Activated CD4-positive, alpha-beta T cell treated with anti-CD3 and anti-CD28 coated beads, Interleukin-2, amount 10 ng/mL, durations not matched to agents 24 days and 14 days (primary cell): ENCODE data around the gene AGT. TPM values are rescaled to one million over a fixed set of nuclear protein-coding genes. Genes with fewer than 3 reads are reported as not detected.

Source experiments
- DNase-seq: peaks from one replicate; pipeline ENCODE4 v3.0.0; 2022
- H3K27ac Mint-ChIP-seq: one replicate; pipeline ENCODE4 v1.8.0; 2022; ENCODE audit warnings: mild to moderate bottlenecking, mixed read lengths
- H3K27me3 Mint-ChIP-seq: one replicate; pipeline ENCODE4 v1.8.0; 2022; ENCODE audit warnings: mixed read lengths
- H3K36me3 Mint-ChIP-seq: one replicate; pipeline ENCODE4 v1.8.0; 2022; ENCODE audit warnings: low read depth, mild to moderate bottlenecking, mixed read lengths
- H3K4me1 Mint-ChIP-seq: one replicate; pipeline ENCODE4 v1.8.0; 2021; ENCODE audit warnings: mixed read lengths
- H3K4me3 Mint-ChIP-seq: one replicate; pipeline ENCODE4 v1.8.0; 2022; ENCODE audit warnings: mild to moderate bottlenecking, moderate library complexity, mixed read lengths
- H3K9me3 Mint-ChIP-seq: one replicate; pipeline ENCODE4 v1.8.0; 2021; ENCODE audit warnings: mixed read lengths
- intact Hi-C: fragments of 100-400 bp; cut with micrococcal nuclease; formaldehyde crosslinking; loops from one replicate; pipeline ENCODE4 v1.15.1; 2023
- total RNA-seq: library from RNA; stranded (reverse); gene quantifications from 2 replicates; pipeline ENCODE4 v1.2.3, GENCODE V29; 2022

Gene AGT
- total RNA-seq, 1 donor from 2014 or later: not detected

DNA sequence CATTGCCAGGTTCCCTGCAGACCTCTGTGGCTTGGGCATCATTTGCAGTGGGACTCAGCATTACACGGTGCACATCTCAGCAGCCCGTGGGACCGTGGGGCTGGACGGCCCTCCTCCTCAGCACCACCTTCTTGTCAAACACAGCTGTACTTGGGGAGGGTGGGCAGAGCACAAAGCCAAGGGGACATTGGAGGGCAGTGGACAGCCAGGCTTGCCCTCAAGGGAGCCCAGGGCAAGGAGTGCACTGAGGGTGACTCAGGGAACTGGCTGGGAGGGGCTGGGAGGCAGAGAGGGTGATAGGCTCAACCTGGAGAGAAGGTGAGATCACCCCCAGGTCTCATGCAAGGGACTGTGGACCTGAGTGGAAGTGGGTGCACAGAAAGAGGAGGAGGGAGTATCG is 36.7 kb upstream of the AGT start:
- Mint-ChIP-seq H3K36me3 (no peaks in the 10 kb centered on the region), H3K4me3 (no peak overlapping the region), H3K27ac (no peak overlapping the region), H3K27me3 (no peaks in the 10 kb centered on the region), H3K9me3 (no peaks in the 10 kb centered on the region), H3K4me1 (peaks cover 4% of the 10 kb centered on the region)
- intact Hi-C loops: loop anchor here (10.0 kb wide), 2 partner anchors 114 to 304 kb away; partner anchors contain the start of gene C1orf198
- DNase-seq: no peak

DNA sequence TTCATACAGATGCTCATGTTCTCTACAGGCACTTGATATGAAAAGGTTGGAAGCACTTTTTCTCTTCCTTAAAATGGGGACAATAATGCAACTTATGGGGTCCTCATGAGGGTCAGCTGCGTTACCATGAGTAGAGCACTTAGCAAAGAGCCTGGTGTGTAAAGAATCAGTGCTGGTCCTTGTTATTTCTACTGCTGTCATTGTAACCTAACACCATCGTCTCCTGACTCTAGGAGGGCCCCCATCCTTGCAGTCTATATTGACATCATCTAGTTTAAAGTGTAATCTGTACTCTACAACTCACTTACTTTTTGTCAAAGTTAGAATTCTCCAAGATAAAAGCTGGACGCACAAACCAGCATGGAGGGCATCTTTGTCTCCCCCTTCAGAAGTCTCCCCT is 35.7 kb upstream of the AGT start:
- no peaks in the 10 kb centered on the region for H3K27me3 Mint-ChIP-seq

DNA sequence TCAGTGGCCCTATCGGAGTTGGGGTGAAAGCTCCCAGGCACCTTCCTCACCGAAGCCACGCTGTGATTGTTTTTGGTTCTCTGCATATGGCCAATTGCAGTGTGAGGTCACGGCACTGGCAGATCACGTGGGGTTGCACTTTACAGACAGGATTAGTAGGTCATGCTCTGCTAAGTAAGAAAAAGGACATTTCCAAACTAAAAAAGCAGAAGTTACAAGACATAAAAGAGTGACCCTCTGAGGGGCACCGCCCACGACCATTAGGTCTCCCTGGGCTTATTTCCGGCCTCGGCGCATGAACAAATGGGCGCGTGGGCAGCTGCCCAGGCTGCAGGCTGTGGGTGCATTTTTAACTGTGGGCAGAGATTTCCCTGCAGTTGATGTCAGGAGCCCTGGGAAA is 35.2 kb upstream of the AGT start:
- no peak overlapping the region for H3K27ac Mint-ChIP-seq

More for the DNA sequence above, 35.7 kb upstream of the AGT start:
- Mint-ChIP-seq H3K27ac (no peak overlapping the region), H3K9me3 (no peaks in the 10 kb centered on the region), H3K4me1 (peaks cover 4% of the 10 kb centered on the region), H3K4me3 (no peak overlapping the region), H3K36me3 (no peaks in the 10 kb centered on the region)
- intact Hi-C loops: loop anchor here (10.0 kb wide), 2 partner anchors 115 to 305 kb away; partner anchors contain the start of gene C1orf198
- DNase-seq: no peak

DNA sequence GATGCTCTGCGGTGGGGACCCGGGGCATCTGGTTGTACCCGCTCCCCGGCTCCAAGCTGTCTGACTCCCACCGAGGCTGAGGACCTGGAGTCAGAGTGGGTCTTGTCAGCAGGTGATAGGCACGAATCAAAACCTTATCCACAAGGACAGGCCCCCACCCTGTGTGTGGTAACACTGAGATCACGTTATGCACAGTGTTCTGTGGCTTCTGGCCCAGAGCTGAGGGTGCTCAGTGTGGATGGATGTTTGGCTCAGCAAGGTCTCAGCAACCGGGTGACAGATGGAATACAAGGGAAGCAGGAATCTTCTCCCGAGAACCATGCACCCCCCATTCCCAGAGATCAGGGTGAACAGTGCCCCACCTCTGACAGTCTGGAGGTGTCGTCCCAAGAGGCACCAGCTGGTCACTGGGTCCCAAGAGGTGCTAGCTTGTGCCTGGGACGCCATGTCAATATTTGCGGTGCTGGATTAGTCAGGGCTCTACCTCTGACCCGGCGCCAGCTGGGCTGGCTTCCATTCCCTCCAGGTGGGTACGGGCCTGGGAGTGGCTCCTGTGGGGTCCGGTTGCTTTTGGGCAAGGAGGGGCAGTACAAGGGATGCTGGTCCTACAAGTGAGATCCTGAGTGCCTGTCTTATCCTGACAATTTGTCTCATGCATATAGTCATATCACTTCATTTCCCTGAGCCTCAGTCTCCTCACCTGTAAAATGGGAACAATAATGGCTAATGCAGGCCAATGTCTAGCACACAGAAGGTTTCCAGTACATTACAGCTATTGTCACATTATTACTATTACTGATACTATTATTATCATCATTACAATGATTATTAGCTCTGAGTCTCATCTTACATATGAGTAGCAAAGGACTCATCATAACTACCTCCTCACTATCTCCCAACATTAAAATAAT is 34.2 kb upstream of the AGT start:
- H3K27ac Mint-ChIP-seq: no peak overlapping the region
- H3K4me3 Mint-ChIP-seq: no peak overlapping the region
- H3K4me1 Mint-ChIP-seq: no peaks in the 10 kb centered on the region
- no peaks in the 10 kb centered on the region for H3K9me3 Mint-ChIP-seq
- DNase-seq: no peak
- no peaks in the 10 kb centered on the region for H3K36me3 Mint-ChIP-seq
- no peaks in the 10 kb centered on the region for H3K27me3 Mint-ChIP-seq
- intact Hi-C loops: no loop called here

More for the DNA sequence above, 35.2 kb upstream of the AGT start:
- no peak for DNase-seq
- peaks cover 4% of the 10 kb centered on the region for H3K4me1 Mint-ChIP-seq
- intact Hi-C loops: no loop called here
- H3K4me3 Mint-ChIP-seq: no peak overlapping the region
- H3K36me3 Mint-ChIP-seq: no peaks in the 10 kb centered on the region
- H3K9me3 Mint-ChIP-seq: no peaks in the 10 kb centered on the region
- H3K27me3 Mint-ChIP-seq: no peaks in the 10 kb centered on the region

DNA sequence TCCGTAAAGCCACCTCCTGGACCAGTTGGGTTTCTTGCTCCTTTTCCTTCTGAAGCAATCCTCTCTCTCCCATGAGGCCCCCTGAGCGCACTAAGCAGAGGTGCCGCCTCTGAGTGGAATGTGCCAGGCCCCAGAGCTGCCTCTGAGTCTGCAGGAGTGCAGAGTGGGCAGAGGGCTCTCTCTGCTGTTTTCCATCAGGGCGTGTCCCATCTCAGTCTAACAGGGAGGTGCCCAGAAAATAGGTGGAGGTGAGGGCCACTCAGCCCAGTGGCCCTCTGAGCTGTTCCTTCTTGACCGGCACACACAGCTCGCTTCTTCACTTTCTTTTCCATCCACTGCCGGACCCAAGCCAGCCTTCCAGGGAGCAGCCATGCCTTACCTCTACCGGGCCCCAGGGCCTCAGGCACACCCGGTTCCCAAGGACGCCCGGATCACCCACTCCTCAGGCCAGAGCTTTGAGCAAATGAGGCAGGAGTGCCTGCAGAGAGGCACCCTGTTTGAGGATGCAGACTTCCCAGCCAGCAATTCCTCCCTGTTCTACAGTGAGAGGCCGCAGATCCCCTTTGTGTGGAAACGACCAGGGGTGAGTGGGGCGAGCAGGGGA is 33.3 kb upstream of the AGT start, which contains the start of gene CAPN9:
Gene CAPN9 (plus strand): TSS at position 262 of the 604 bp plus-strand sequence. CDS start 109 bp downstream, at position 371.
- Mint-ChIP-seq H3K4me3 (no peak within 1 kb of the TSS), H3K27ac (no peak within 1 kb of the TSS), H3K4me1 (no peaks in the 10 kb centered on the region), H3K36me3 (no peaks in the 10 kb centered on the region), H3K9me3 (no peaks in the 10 kb centered on the region), H3K27me3 (no peaks in the 10 kb centered on the region)
- no peak for DNase-seq
- intact Hi-C loops: no loop called here

DNA sequence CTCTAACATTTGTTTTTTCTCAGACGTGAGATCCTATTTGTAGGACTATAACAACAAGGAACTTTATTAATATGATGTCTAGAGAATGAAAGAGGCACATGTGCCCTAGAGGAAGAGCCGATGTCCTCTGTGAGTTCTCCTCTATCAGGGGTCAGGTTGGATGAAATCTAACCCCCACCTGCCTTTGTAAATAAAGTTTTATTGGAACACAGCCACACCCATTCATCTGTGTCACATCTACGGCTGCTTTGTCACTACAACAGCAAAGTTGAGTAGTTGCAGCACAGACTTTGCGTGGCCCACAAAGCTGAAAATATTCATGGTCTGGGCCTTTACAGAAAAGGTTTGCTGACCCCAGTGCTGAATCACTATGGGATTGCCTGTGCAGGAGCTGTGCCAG is 32.7 kb upstream of the AGT start:
- Mint-ChIP-seq H3K4me1 (no peaks in the 10 kb centered on the region), H3K36me3 (no peaks in the 10 kb centered on the region), H3K27me3 (no peaks in the 10 kb centered on the region), H3K9me3 (no peaks in the 10 kb centered on the region), H3K27ac (no peak overlapping the region), H3K4me3 (no peak overlapping the region)
- intact Hi-C loops: no loop called here
- no peak for DNase-seq

DNA sequence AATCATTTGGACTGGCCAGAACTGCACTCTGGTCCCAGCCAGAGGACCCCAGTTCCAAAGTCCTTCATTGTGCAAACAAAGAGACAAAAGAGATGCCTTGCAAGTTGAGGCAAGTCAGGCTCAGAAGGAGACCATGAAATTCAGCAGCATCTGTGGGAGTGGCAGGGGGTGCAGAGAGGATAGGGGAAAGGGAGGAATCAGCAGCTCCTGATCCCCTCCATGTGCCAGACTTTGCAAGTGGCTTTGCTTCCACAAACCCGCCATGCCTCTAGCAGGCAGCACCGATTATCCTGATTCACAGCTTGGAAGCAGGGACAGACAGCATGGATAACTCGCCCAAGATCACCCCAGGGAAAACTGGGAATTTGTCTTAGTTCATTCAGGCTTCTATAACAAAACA is 31.1 kb upstream of the AGT start:
- intact Hi-C loops: no loop called here

DNA sequence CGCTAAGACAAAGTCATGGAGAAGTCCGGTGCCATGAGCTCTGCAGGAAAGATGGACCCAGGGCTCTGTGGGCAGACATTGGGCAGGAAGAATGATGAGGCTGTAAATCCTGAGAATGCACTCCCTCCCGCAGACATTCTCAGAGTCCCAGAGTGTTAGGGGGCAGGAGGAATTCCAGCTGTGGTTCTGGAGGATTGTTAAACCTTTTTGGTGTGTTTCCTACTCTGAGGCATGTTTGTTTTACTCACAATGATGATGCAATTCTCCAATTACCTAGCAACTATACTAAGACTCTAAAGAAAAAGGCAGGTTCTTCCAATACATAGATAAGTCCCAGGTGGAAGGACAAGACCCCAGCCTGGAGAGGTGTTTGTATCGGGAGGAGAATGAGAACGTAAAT is 30.5 kb upstream of the AGT start:
- Mint-ChIP-seq H3K27me3 (no peaks in the 10 kb centered on the region), H3K4me3 (no peak overlapping the region), H3K4me1 (no peaks in the 10 kb centered on the region), H3K36me3 (no peaks in the 10 kb centered on the region), H3K9me3 (no peaks in the 10 kb centered on the region), H3K27ac (no peak overlapping the region)
- DNase-seq: no peak
- intact Hi-C loops: no loop called here

More for the DNA sequence above, 31.1 kb upstream of the AGT start:
- Mint-ChIP-seq H3K36me3 (no peaks in the 10 kb centered on the region), H3K27me3 (no peaks in the 10 kb centered on the region), H3K4me1 (no peaks in the 10 kb centered on the region), H3K27ac (no peak overlapping the region), H3K4me3 (no peak overlapping the region), H3K9me3 (no peaks in the 10 kb centered on the region)
- DNase-seq: no peak

DNA sequence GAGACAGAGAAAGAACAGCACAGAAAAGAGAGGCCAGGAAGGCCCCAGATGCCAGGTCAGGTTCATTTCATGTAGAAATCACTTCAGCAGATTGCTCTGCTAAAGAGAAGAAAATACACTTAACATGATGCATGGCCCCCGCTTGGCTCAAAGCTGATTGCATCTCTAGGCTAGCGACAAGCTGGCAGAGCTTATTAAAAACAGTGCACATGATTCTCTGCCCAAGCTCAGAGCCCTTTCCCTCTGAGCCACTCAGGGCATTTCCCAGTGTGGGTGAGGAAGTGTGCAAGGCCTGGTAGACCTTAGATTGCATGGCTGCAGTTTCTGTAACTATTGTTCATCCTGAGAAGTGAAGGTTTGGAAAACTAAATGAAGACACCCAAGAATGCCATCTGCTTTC is 30.0 kb upstream of the AGT start:
- Mint-ChIP-seq H3K36me3 (no peaks in the 10 kb centered on the region), H3K4me3 (no peak overlapping the region)
- intact Hi-C loops: no loop called here

DNA sequence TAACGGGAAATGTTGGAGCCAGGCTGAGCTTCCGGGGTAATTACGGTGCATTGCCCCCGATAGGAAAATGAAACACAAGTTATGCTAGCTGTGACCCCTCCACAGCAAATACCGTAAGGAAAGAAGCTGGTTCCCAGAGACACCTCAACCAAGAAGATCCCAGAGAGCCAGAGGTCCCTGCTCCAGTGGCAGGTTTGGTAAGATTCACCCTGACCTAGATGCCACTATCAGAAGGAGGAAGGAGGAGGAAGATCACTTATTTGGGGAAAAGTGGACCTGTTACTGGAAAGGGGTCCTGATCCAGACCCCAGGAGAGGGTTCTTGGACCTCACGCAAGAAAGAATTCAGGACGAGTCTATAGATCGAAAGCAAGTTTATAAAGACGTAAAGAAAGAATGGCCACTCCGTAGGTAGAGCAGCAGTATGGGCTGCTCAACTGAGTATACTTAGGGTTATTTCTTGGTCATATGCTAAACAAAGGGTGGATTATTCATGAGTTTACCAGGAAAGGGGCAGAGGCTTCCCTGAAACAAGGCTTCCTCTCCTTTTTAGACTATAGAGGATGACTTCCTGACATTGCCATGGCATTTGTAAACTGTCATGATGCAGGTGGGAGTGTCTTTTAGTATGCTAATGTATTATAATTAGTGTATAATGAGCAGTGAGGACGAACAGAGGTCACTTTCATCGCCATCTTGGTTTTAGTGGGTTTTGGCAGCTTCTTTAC is 25.8 kb upstream of the AGT start:
- Mint-ChIP-seq H3K27ac (no peak overlapping the region), H3K27me3 (no peaks in the 10 kb centered on the region), H3K36me3 (no peaks in the 10 kb centered on the region), H3K9me3 (no peaks in the 10 kb centered on the region), H3K4me3 (no peak overlapping the region), H3K4me1 (no peaks in the 10 kb centered on the region)
- no peak for DNase-seq
- intact Hi-C loops: no loop called here

More for the DNA sequence above, 30.0 kb upstream of the AGT start:
- Mint-ChIP-seq H3K27ac (no peak overlapping the region), H3K4me1 (no peaks in the 10 kb centered on the region), H3K27me3 (no peaks in the 10 kb centered on the region), H3K9me3 (no peaks in the 10 kb centered on the region)
- DNase-seq: no peak

DNA sequence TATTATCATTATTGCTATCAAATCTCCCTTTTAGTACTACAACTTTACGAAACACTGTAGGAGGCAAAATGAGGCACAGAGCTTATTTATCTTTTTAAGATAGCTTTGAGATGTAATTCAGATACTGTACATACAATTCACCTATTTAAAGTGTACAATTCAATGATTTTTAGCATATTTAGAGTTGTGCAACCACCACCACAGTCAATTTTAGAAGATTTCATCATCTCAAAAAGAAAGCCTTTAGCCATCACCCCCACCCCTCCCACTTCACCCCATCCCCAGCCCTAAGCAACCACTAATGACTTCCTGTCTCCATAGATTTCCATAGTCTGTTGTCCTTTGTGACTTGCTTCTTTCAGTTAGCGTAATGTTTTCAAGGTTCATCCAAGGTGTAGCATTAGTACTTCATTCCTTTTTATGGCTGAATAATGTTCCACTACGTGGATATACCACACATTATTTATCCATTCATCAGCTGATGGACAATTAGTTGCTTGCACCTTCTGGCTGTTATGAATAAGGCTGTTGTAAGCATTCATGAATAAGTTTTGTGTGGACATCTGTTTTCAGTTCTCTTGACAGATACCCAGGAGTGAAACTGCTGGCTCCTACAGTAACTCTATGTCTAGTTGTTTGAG is 23.8 kb upstream of the AGT start:
- Mint-ChIP-seq H3K27me3 (no peaks in the 10 kb centered on the region), H3K36me3 (no peaks in the 10 kb centered on the region), H3K9me3 (no peaks in the 10 kb centered on the region), H3K4me1 (no peaks in the 10 kb centered on the region), H3K27ac (no peak overlapping the region), H3K4me3 (no peak overlapping the region)
- intact Hi-C loops: no loop called here
- no peak for DNase-seq

DNA sequence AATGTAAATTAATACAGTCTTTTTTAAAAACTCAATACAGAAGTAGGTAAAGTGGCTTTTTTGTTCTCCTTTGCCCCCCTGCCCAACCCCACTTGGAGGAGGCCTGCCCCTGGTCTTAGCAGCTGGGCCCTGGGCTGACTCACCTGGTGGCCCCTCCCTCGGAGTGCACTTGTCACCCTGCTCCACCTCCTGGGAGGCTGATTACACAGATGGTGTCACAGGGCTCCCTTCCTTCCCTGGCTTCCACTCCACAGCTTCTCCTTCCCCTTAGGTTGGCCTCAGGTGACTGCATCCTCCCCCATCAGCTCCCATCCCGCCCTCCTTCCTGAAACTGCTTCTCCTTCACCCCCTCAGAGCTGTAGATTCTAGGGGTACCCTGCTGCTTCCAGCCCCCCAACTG is 21.5 kb upstream of the AGT start:
- Mint-ChIP-seq H3K27me3 (no peaks in the 10 kb centered on the region), H3K4me1 (no peaks in the 10 kb centered on the region), H3K36me3 (no peaks in the 10 kb centered on the region), H3K9me3 (no peaks in the 10 kb centered on the region), H3K27ac (no peak overlapping the region), H3K4me3 (no peak overlapping the region)
- no peak for DNase-seq
- intact Hi-C loops: no loop called here

DNA sequence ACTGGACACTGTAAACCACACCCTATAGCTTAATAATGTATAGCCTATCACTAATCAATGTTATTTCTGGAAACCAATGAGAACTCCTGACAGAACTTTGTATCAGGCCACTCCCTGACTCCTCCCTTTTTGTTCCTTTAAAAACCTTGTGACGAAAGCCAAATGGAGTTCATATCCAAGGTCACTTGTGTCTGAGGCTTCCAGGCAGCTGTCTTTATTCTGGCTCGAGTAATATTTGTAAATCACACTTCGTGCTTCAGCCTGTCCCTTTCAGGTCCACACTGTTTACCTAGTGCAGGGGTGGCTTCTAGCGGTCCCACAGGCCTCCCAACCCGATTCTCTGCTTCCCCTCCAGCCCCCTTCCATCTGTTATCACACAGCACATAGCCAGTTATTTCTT is 17.1 kb upstream of the AGT start:
- Mint-ChIP-seq H3K9me3 (no peaks in the 10 kb centered on the region), H3K36me3 (no peaks in the 10 kb centered on the region), H3K4me3 (no peak overlapping the region), H3K27ac (no peak overlapping the region), H3K4me1 (no peaks in the 10 kb centered on the region), H3K27me3 (no peaks in the 10 kb centered on the region)
- intact Hi-C loops: no loop called here
- no peak for DNase-seq
